Ishikawa (cell line): Measurements from ENCODE around the gene CCDC66.

Experiments
- CEBPB ChIP-seq: IDR thresholded peaks from 2 replicates; pipeline ENCODE4 v1.6.1; 2012
- CREB1 ChIP-seq: IDR thresholded peaks from 2 replicates; pipeline ENCODE4 v1.6.1; 2012; ENCODE audit warnings: low read depth
- EGR1 ChIP-seq: IDR thresholded peaks from 2 replicates; pipeline ENCODE4 v1.6.1; 2012
- EP300 ChIP-seq: IDR thresholded peaks from 2 replicates; pipeline ENCODE4 v1.6.1; 2012; ENCODE audit warnings: borderline replicate concordance
- FOXM1 ChIP-seq: IDR thresholded peaks from 2 replicates; pipeline ENCODE4 v1.6.1; 2012; ENCODE audit warnings: low read depth, borderline replicate concordance
- NFIC ChIP-seq: IDR thresholded peaks from 2 replicates; pipeline ENCODE4 v1.6.1; 2012
- RAD21 ChIP-seq: IDR thresholded peaks from 2 replicates; pipeline ENCODE4 v1.6.1; 2012; ENCODE audit warnings: low read depth
- TAF1 ChIP-seq: IDR thresholded peaks from 2 replicates; pipeline ENCODE4 v1.6.1; 2012; ENCODE audit warnings: low read depth, mild to moderate bottlenecking
- TCF12 ChIP-seq: IDR thresholded peaks from 2 replicates; pipeline ENCODE4 v1.6.1; 2012; ENCODE audit warnings: low read depth
- TEAD4 ChIP-seq: IDR thresholded peaks from 2 replicates; pipeline ENCODE4 v1.6.1; 2012
- YY1 ChIP-seq: IDR thresholded peaks from 2 replicates; pipeline ENCODE4 v1.6.1; 2012; ENCODE audit warnings: low read depth
- ZBTB7A ChIP-seq: IDR thresholded peaks from 2 replicates; pipeline ENCODE4 v1.6.1; 2012; ENCODE audit warnings: low read depth
- TF ChIP-seq, protein P1 (sequence below): IDR thresholded peaks from 2 replicates; pipeline ENCODE4 v1.6.1; 2012; ENCODE audit warnings: low read depth, mild to moderate bottlenecking
- TF ChIP-seq, protein P2 (sequence below): IDR thresholded peaks from 2 replicates; pipeline ENCODE4 v1.6.1; 2012
- TF ChIP-seq, protein P3 (sequence below): IDR thresholded peaks from 2 replicates; pipeline ENCODE4 v1.6.1; 2012

The CCDC66 gene

DNA sequence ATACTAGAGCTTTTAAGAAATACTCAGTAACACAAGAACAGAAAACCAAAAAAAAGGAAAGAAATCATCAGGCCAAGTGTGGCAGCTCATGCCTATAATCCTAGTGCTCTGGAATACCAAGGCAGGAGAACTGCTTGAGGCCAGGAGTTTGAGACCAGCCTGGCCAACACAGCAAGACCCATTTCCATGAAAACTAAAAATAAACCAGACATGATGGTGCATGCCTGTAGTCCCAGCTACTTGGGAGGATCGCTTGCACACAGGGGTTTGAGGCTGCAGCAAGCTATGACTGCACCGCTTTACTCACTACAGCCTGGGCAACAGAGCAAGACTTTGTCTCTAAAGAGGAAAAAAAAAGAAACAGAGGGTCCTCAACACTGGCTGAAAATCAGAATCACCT, 107.8 kb downstream of the CCDC66 start:
- TF ChIP-seq YY1 (no peak), FOXM1 (no peak), TCF12 (no peak)
- TF ChIP-seq, protein P1, sequence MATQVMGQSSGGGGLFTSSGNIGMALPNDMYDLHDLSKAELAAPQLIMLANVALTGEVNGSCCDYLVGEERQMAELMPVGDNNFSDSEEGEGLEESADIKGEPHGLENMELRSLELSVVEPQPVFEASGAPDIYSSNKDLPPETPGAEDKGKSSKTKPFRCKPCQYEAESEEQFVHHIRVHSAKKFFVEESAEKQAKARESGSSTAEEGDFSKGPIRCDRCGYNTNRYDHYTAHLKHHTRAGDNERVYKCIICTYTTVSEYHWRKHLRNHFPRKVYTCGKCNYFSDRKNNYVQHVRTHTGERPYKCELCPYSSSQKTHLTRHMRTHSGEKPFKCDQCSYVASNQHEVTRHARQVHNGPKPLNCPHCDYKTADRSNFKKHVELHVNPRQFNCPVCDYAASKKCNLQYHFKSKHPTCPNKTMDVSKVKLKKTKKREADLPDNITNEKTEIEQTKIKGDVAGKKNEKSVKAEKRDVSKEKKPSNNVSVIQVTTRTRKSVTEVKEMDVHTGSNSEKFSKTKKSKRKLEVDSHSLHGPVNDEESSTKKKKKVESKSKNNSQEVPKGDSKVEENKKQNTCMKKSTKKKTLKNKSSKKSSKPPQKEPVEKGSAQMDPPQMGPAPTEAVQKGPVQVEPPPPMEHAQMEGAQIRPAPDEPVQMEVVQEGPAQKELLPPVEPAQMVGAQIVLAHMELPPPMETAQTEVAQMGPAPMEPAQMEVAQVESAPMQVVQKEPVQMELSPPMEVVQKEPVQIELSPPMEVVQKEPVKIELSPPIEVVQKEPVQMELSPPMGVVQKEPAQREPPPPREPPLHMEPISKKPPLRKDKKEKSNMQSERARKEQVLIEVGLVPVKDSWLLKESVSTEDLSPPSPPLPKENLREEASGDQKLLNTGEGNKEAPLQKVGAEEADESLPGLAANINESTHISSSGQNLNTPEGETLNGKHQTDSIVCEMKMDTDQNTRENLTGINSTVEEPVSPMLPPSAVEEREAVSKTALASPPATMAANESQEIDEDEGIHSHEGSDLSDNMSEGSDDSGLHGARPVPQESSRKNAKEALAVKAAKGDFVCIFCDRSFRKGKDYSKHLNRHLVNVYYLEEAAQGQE = no peak

DNA sequence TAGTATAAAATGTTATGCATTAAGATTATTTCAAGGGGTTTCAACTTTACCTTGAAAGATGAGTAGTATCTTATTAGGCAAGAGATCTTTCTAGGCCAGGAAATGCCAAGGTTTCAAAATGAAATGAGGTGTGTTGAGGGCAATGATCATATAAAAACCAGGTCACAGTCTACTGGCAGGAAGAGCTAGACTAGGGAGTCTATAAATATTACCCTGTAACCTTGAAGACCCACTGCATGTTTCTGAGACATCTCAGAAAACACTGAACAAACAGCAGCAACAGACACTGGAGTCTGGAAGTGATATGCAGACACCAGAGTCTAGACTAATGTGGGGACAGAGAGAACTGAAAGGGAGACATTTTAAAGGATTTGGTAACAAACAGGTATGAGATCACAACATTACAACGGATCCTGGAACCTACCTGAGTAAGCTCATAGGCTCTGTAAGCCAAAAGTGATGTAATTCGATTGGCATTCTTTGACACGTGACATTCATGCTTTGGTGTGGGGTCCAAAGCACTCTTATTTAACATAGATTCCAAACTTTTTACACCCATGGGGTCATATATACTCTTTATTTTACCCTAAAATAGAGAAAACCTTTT, 111.1 kb downstream of the CCDC66 start:
- TF ChIP-seq ZBTB7A (no peak), RAD21 (no peak), CEBPB (no peak), CREB1 (no peak), FOXM1 (no peak), NFIC (no peak), YY1 (no peak), TAF1 (no peak), EP300 (no peak), TEAD4 (no peak), EGR1 (no peak), TCF12 (no peak)
- TF ChIP-seq, protein P2, sequence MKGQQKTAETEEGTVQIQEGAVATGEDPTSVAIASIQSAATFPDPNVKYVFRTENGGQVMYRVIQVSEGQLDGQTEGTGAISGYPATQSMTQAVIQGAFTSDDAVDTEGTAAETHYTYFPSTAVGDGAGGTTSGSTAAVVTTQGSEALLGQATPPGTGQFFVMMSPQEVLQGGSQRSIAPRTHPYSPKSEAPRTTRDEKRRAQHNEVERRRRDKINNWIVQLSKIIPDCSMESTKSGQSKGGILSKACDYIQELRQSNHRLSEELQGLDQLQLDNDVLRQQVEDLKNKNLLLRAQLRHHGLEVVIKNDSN = no peak
- TF ChIP-seq, protein P1 = no peak
- TF ChIP-seq, protein P3, sequence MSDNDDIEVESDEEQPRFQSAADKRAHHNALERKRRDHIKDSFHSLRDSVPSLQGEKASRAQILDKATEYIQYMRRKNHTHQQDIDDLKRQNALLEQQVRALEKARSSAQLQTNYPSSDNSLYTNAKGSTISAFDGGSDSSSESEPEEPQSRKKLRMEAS = no peak
